SU-DHL-6 (cell line): ENCODE measurements around the gene RING1.

Experiments used
- H2AFZ ChIP-seq: fragments of 200-600 bp; sonication (generic); 2 replicates; pipeline ENCODE4 v1.6.1; 2014; ENCODE audit warnings: low read depth, mild to moderate bottlenecking, moderate library complexity, mixed read lengths, antibody characterized with exemption, low read length; ENCODE audit not compliant: severe bottlenecking
- H3F3A ChIP-seq: fragments of 200-600 bp; shearing (Covaris generic); 2 replicates; pipeline ENCODE4 v1.6.0; 2016; ENCODE audit warnings: antibody characterized with exemption, mild to moderate bottlenecking; ENCODE audit not compliant: insufficient read depth
- H3K27ac ChIP-seq: fragments of 200-600 bp; sonication (generic); 2 replicates; pipeline ENCODE4 v1.5.1; 2016; ENCODE audit warnings: low read depth, mild to moderate bottlenecking, low read length, moderate library complexity, mixed read lengths
- H3K27me3 ChIP-seq: fragments of 200-600 bp; sonication (generic), shearing (Covaris generic); 2 replicates; pipeline ENCODE4 v1.6.0; 2014; ENCODE audit warnings: mild to moderate bottlenecking, low read length
- H3K36me3 ChIP-seq: fragments of 200-600 bp; sonication (generic); 2 replicates; pipeline ENCODE4 v1.6.1; 2014; ENCODE audit warnings: mild to moderate bottlenecking, low read length, mixed read lengths
- H3K4me2 ChIP-seq: fragments of 300-600, 200-600 bp; shearing (Covaris generic), sonication (generic); 2 replicates; pipeline ENCODE4 v1.6.0; 2014; ENCODE audit warnings: low read length, low read depth, mild to moderate bottlenecking; ENCODE audit not compliant: poor library complexity, severe bottlenecking
- H3K4me3 ChIP-seq: fragments of 200-600 bp; sonication (generic); 2 replicates; pipeline ENCODE4 v1.5.1; 2014; ENCODE audit warnings: antibody characterized with exemption, low read length, mild to moderate bottlenecking, mixed read lengths; ENCODE audit not compliant: insufficient read depth, poor library complexity, severe bottlenecking
- H3K79me2 ChIP-seq: fragments of 200-600 bp; sonication (generic); 2 replicates; pipeline ENCODE4 v1.6.1; 2014; ENCODE audit warnings: mild to moderate bottlenecking, low read length, moderate library complexity; ENCODE audit not compliant: insufficient read depth
- H3K9ac ChIP-seq: fragments of 200-600 bp; sonication (generic); 2 replicates; pipeline ENCODE4 v1.7.0; 2014; ENCODE audit warnings: mild to moderate bottlenecking, low read length
- H3K9me2 ChIP-seq: fragments of 200-600 bp; sonication (generic); replicated peaks from 2 replicates; pipeline ENCODE4 v1.6.1; 2014; ENCODE audit warnings: low read length; ENCODE audit not compliant: insufficient read depth
- H3K9me3 ChIP-seq: fragments of 200-600 bp; sonication (generic); 2 replicates; pipeline ENCODE4 v1.6.1; 2014; ENCODE audit warnings: low read length, mixed read lengths; ENCODE audit not compliant: insufficient read depth
- H4K20me1 ChIP-seq: fragments of 200-600 bp; sonication (generic); 2 replicates; pipeline ENCODE4 v1.6.1; 2014; ENCODE audit warnings: low read depth, mild to moderate bottlenecking, antibody characterized with exemption, low read length, moderate library complexity, mixed read lengths
- CTCF ChIP-seq: fragments of 200-600 bp; sonication (generic); IDR thresholded peaks from one replicate; pipeline ENCODE4 v1.5.1; 2017; ENCODE audit warnings: antibody characterized with exemption, mild to moderate bottlenecking, low read length, moderate library complexity; ENCODE audit not compliant: insufficient read depth, poor library complexity, severe bottlenecking
- EZH2phosphoT487 ChIP-seq: fragments of 200-600 bp; sonication (generic), shearing (Covaris generic); conservative IDR thresholded peaks from 2 replicates; pipeline ENCODE4 v1.6.1; 2018; ENCODE audit warnings: mild to moderate bottlenecking, antibody characterized with exemption, low read length, moderate library complexity, mixed read lengths

Gene RING1

DNA sequence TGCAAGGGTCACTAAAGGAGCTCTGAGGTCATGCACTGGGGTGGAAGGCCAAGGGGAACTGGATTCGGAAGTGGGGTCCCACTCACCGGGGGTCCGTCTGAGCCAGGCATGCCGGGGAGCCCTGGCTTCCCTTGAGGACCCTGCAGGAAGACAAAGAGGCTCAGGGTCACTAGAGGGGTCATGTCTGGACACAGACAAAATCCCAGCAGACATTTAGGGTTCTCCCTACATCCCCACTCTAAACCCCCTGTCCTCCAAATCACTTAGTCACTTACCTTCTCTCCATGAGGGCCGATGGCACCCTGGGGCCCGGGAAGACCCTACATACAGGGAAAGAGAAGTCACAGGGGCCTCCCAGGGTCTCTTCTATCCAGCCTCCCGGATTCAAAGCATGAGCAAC lies 31.4 kb upstream of the RING1 start:
- Histone ChIP-seq H3K9me2 (no peaks in the 10 kb centered on the region), H3K9ac (no peak overlapping the region), H4K20me1 (no peaks in the 10 kb centered on the region), H3K27me3 (no peaks in the 10 kb centered on the region), H3K79me2 (no peaks in the 10 kb centered on the region), H3K27ac (no peak overlapping the region), H2AFZ (no peak overlapping the region), H3K36me3 (no peaks in the 10 kb centered on the region), H3K4me2 (no peak overlapping the region), H3F3A (no peaks in the 10 kb centered on the region), H3K9me3 (no peaks in the 10 kb centered on the region), H3K4me3 (no peak overlapping the region)
- TF ChIP-seq CTCF: no peak
- TF ChIP-seq EZH2phosphoT487: no peak

- Histone ChIP-seq H3F3A (no peaks in the 10 kb centered on the region), H4K20me1 (no peaks in the 10 kb centered on the region), H3K27ac (no peak overlapping the region), H3K4me2 (no peak overlapping the region), H3K9ac (no peak overlapping the region), H3K9me3 (no peaks in the 10 kb centered on the region), H3K9me2 (no peaks in the 10 kb centered on the region), H3K79me2 (no peaks in the 10 kb centered on the region), H2AFZ (no peak overlapping the region), H3K4me3 (no peak overlapping the region), H3K36me3 (no peaks in the 10 kb centered on the region), H3K27me3 (no peaks in the 10 kb centered on the region)
- TF ChIP-seq CTCF (no peak), EZH2phosphoT487 (no peak)
Observed at GRCh38 chr6:33177552-33178446, 30.5 kb upstream of the RING1 start.

GRCh38 chr6:33178755-33179475 lies 29.4 kb upstream of the RING1 start:
- no peaks in the 10 kb centered on the region for H3K36me3 ChIP-seq
- TF ChIP-seq CTCF (no peak), EZH2phosphoT487 (no peak)
- H3F3A ChIP-seq: no peaks in the 10 kb centered on the region
- H2AFZ ChIP-seq: no peak overlapping the region
- H4K20me1 ChIP-seq: no peaks in the 10 kb centered on the region
- H3K4me2 ChIP-seq: no peak overlapping the region
- H3K9ac ChIP-seq: no peak overlapping the region
- no peaks in the 10 kb centered on the region for H3K79me2 ChIP-seq
- H3K27ac ChIP-seq: no peak overlapping the region
- no peaks in the 10 kb centered on the region for H3K9me3 ChIP-seq
- H3K4me3 ChIP-seq: no peak overlapping the region
- H3K9me2 ChIP-seq: no peaks in the 10 kb centered on the region
- no peaks in the 10 kb centered on the region for H3K27me3 ChIP-seq
